Bladder microvascular endothelial cell (primary cell): ENCODE measurements around the gene AGAP1. TPM values are rescaled to one million over a fixed set of nuclear protein-coding genes. Genes with fewer than 3 reads are reported as not detected.

ENCODE experiments used
- total RNA-seq: library from RNA; depleted of rRNA; stranded (reverse); fragments of >200 nt; gene quantifications from 2 replicates; pipeline ENCODE4 v1.2.3, GENCODE V29; 2014

The AGAP1 gene
- total RNA-seq = 5.5 and 14.3 TPM in 2 replicates

DNA sequence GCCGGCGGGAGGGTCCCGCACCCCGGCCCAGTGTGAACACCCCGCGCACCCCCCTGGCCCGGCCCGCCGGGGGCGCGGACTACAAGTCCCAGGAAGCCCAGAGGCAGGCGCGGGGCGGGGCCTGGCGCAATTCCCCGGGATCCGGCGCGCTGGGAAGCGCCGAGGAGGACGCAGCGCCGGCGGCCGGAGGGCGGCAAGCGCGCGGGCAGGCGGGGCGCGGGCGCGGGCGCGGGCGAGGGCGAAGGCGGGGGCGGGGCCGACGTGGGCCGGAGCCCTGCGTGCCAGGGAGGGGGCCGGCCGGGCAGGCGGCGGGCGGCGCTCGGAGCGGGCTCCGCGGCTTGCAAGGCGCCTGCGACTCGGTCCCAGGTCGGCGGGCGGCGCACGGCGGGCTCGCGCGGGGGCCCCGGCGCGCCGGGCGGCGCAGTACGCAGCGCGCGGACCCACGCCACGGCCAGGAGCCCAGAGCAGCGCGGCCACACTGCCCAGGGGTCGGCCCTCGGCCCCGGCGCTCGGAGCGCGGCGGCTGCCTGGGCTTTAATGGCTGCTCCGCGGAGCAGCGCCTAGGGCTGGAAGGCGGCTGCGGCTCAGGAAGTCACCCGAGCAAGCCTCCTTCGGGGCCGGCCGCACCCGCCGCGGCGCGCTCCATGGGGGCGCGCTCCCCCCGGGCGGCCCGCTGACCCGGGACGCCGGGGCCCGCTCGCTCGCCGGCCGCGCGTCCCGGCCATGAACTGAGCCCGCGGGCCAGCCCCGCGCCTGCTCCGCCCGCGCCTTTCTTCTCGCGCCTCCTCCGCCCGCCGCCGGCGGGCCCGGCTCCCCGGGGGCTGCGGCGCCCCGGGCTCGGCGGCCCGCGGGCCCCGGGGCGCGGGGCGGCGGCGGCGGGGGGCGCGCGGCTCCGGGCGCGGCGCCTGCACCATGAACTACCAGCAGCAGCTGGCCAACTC lies at the start of gene AGAP1:
AGAP1 (plus strand) TSS at position 269 of the 941 bp plus-strand sequence.

DNA sequence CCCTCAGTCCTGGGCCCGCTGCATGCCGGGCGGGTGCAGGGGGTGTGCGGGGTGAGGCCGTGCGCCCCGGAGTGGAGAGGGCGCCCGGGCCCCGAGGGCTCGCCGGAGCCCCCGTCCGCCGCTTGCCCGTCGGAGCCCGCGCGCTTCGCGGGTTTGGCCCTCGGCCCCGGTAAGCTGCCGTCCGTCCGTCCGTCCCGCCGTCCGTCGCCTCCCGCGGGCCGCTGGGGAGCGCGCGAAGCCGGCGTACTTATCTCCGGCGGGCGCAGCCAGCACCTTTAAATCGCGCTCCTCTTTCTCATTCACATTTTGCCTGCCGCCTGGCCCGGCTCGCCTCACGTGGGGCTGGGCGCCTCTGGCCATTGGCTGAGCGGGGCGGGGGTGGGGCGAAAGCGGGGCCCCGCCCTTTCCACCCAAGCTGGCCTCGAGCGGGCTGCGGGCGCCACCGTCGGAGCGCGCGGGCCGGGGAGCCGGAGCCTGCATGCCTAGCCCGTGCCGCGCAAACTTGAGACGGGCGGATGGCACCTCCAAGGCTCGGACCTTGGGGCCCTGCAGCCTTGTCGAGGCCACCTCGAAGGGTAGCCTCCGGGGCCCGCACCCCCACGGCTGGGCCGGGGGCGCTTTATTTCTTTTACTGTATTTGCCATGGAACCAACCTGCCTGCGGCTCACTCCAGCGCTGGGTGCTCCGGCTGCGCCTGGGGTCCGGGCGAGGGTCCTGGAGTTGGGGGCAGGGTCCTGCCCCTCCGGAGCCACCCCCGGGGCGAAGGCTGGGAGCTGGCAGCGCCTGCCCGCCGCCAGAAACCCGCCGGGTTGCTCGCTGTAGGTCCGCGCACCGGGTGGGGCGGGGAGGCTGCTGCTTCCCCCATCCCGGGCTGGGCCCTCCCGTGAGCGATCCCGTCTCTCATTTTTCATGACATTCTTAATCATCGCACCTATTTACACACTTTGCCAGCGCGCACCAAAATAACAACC lies 674.6 kb downstream of the AGAP1 start, which contains the start of gene GBX2:
GBX2 (minus strand) TSS at position 277 of the 971 bp plus-strand sequence. CDS start 415 bp downstream, outside the sequence.

